Measurements from ENCODE around the gene CIT.

CIT gene

DNA sequence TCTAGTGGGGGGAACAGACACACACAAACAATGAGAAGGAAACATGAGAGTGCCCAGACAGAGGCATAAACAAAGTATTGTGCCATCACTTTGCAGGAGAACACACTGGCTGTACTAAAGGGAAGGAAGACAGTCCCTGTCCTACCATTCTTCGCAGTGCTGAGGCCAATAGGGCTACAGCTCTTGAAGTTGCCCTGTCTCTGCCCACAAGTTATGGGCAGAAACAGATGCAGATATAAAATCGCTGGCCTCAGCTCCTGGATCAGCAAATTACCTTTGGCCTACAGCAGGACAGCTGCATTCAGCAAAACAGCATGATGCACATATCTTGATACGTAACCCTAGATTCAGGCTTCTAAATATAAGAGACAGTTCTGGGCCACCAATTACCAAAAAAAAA lies 232.2 kb downstream of the CIT start:
- no peaks in the 10 kb centered on the region for H3K9me3 ChIP-seq (ENCODE audit: control insufficient read depth, low read length)
- H3K4me1 ChIP-seq (ENCODE audit: control insufficient read depth, insufficient read depth, low read length) = no peaks in the 10 kb centered on the region
- no peak overlapping the region for H3K4me3 ChIP-seq (ENCODE audit: insufficient read depth, low read depth, low read length)
- no peaks in the 10 kb centered on the region for H3K27me3 ChIP-seq (ENCODE audit: control insufficient read depth, insufficient read depth, low read length, poor library complexity, severe bottlenecking)
- WGBS, 2 experiments = 88 to 91% methylated on average over 3 of the region's 3 CpGs
- H3K36me3 ChIP-seq (ENCODE audit: control insufficient read depth, insufficient read depth, low read length) = no peaks in the 10 kb centered on the region
- H3K27ac ChIP-seq (ENCODE audit: insufficient read depth, low read depth, low read length, poor library complexity, severe bottlenecking) = no peak overlapping the region

GRCh38 chr12:119642986-119643385 lies 234.1 kb downstream of the CIT start:
- no peaks in the 10 kb centered on the region for H3K27me3 ChIP-seq (ENCODE audit: control insufficient read depth, insufficient read depth, low read length, poor library complexity, severe bottlenecking)
- H3K9me3 ChIP-seq (ENCODE audit: control insufficient read depth, low read length) = no peaks in the 10 kb centered on the region
- no peak overlapping the region for H3K4me3 ChIP-seq (ENCODE audit: insufficient read depth, low read depth, low read length)
- no peaks in the 10 kb centered on the region for H3K36me3 ChIP-seq (ENCODE audit: control insufficient read depth, insufficient read depth, low read length)
- H3K4me1 ChIP-seq (ENCODE audit: control insufficient read depth, insufficient read depth, low read length) = no peaks in the 10 kb centered on the region
- no peak overlapping the region for H3K27ac ChIP-seq (ENCODE audit: insufficient read depth, low read depth, low read length, poor library complexity, severe bottlenecking)
- WGBS, 2 experiments = 70 to 81% methylated on average over 4 of the region's 4 CpGs

All from ectodermal cell (in vitro differentiated cells).